HepG2 (cell line): ENCODE results near the gene CRTAC1.

Experiments used
- ARHGAP35 ChIP-seq: sonication (generic); formaldehyde crosslinking; IDR thresholded peaks from 2 replicates; pipeline ENCODE4 v1.9.0; 2022; ENCODE audit warnings: mild to moderate bottlenecking, inconsistent platforms, moderate library complexity, missing genetic modification reagents, borderline replicate concordance
- CBX5 ChIP-seq: sonication (generic); formaldehyde crosslinking; IDR thresholded peaks from 2 replicates; pipeline ENCODE4 v1.4.0; 2020; ENCODE audit warnings: missing genetic modification reagents, borderline replicate concordance
- CHD4 ChIP-seq: fragments of 200-600 bp; sonication (generic); IDR thresholded peaks from 2 replicates; pipeline ENCODE4 v1.7.0; 2017; ENCODE audit warnings: mild to moderate bottlenecking, low read length, borderline replicate concordance
- CTCF ChIP-seq: sonication (generic); formaldehyde crosslinking; IDR thresholded peaks from 2 replicates; pipeline ENCODE4 v1.5.0; 2020; ENCODE audit warnings: mild to moderate bottlenecking, missing genetic modification reagents, moderate library complexity
- DR1 ChIP-seq: sonication (generic); formaldehyde crosslinking; IDR thresholded peaks from 2 replicates; pipeline ENCODE4 v1.8.0; 2021; ENCODE audit warnings: mild to moderate bottlenecking, missing genetic modification reagents, inconsistent platforms
- EZH2 ChIP-seq: conservative IDR thresholded peaks from 2 replicates; pipeline ENCODE4 v1.6.1; 2012; ENCODE audit warnings: mild to moderate bottlenecking, low read depth, low read length, moderate library complexity
- FOXO1 ChIP-seq: sonication (generic); formaldehyde crosslinking; IDR thresholded peaks from 2 replicates; pipeline ENCODE4 v1.4.0; 2020; ENCODE audit warnings: missing genetic modification reagents
- HNF4A ChIP-seq: sonication (generic); formaldehyde crosslinking; IDR thresholded peaks from 2 replicates; pipeline ENCODE4 v1.4.0; 2020; ENCODE audit warnings: missing genetic modification reagents
- ISL2 ChIP-seq: sonication (generic); formaldehyde crosslinking; IDR thresholded peaks from 2 replicates; pipeline ENCODE4 v1.5.0; 2020; ENCODE audit warnings: missing genetic modification reagents
- MAX ChIP-seq: IDR thresholded peaks from 2 replicates; pipeline ENCODE4 v1.6.1; 2012; ENCODE audit warnings: inconsistent platforms
- MAZ ChIP-seq, 2 experiments: sonication (generic) in 1 of 2; formaldehyde crosslinking in 1 of 2; IDR thresholded peaks; 2 replicates each; pipeline versions ENCODE4 v1.5.0 to v1.6.1; 2012 to 2020; ENCODE audit warnings: low read depth in 2 of 2, mild to moderate bottlenecking in 2 of 2, borderline replicate concordance in 1 of 2, improper control_type of control experiment in 1 of 2, low read length in 1 of 2, missing genetic modification reagents in 1 of 2, moderate library complexity in 1 of 2
- MYC ChIP-seq: sonication (generic); formaldehyde crosslinking; IDR thresholded peaks from 2 replicates; pipeline ENCODE4 v1.9.0; 2021; ENCODE audit warnings: missing genetic modification reagents, borderline replicate concordance
- RAD51 ChIP-seq: fragments of 450-650 bp; IDR thresholded peaks from 2 replicates; pipeline ENCODE4 v1.6.1; 2016; ENCODE audit warnings: borderline replicate concordance
- ZNF788 ChIP-seq: sonication (generic); formaldehyde crosslinking; IDR thresholded peaks from 2 replicates; pipeline ENCODE4 v1.5.0; 2020; ENCODE audit warnings: mild to moderate bottlenecking, missing genetic modification reagents, borderline replicate concordance

GRCh38 chr10:97914837-97915211 is 115.6 kb downstream of the CRTAC1 start:
- TF ChIP-seq CBX5 (CRISPR knock-in tag): no peak
- no peak for TF ChIP-seq EZH2
- TF ChIP-seq CTCF: peak; percentile 94
- TF ChIP-seq ZNF788: no peak
- TF ChIP-seq FOXO1 (CRISPR knock-in tag): no peak
- TF ChIP-seq DR1 (CRISPR knock-in tag): no peak
- no peak for TF ChIP-seq MYC (CRISPR knock-in tag)
- no peak for TF ChIP-seq MAZ (IDR thresholded peaks at IDR 0.05; ENCODE audit: borderline replicate concordance, low read depth, low read length)
- TF ChIP-seq MAZ (CRISPR knock-in tag; IDR thresholded peaks at IDR 0.05; ENCODE audit: low read depth): no peak
- no peak for TF ChIP-seq ISL2 (CRISPR knock-in tag)
- no peak for TF ChIP-seq MAX
- no peak for TF ChIP-seq CHD4
- TF ChIP-seq ARHGAP35: no peak
- TF ChIP-seq RAD51: no peak
- no peak for TF ChIP-seq HNF4A (CRISPR knock-in tag)
